ENCODE measurements around the gene TSPAN5. TPM values are rescaled to one million over a fixed set of nuclear protein-coding genes. Genes with fewer than 3 reads are reported as not detected.

Gene TSPAN5
- total RNA-seq, 1 donor from 2014 or later, result 24.9 TPM

DNA sequence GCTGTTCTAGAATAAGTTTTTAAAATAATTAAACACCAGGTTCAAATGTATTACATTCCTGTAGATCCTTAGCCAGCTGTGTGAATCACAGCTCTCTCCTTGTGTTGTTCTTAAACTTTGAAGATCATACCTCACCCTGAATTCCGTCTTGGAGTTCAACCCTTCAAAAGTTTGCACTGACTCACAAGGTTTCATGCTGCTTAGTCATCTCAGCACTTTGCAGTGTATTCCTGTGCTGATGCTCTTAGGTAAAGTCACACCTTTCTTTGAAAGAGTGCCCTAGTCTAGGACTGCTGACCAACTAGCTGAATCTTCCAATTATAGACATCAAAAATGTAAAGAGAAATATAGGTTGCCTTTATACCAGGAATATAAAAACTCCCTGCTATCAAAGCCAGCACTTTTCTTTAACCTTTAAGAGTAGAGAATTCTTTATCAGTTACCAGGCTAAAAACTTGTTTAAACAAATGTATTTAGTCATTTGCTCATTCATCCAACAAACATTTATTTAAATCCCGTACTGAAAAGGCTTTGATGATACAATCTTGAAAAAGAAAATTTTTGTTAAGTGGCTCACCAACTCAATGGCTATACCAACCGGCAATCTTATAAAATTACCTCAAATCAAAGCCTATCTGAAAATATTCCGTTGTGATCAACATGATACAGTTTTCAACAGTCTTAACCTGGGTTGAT lies 227.6 kb downstream of the TSPAN5 start:
- no peak overlapping the region for H3K4me3 ChIP-seq (ENCODE audit: low read depth, low read length)
- no peak for TF ChIP-seq CTCF (conservative IDR thresholded peaks at IDR 0.05; ENCODE audit: low read depth, low read length)
- peak; percentile 95 for DNase-seq (ENCODE audit: low read depth)

DNA sequence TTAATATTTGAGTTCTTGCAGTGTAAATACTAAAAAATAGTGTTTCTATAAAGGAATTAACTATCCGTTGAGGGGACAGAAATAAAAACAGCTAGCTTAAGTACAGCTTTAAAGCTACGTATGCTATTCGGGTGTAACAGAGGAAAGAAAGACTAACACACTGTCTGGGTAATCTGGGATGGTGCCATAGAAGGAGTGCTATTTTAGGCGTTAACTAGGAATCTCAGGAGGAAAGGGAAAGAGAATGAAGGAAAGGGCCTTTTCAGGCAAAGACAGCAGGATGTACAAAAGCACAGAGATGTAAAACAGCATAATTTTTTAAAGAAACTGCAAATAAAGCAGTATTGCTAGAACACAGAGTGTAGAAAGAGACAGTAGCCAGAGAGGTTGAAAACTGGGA lies 235.4 kb downstream of the TSPAN5 start:
- no peak for TF ChIP-seq CTCF (conservative IDR thresholded peaks at IDR 0.05; ENCODE audit: low read depth, low read length)
- no peak for DNase-seq (ENCODE audit: low read depth)
- H3K4me3 ChIP-seq (ENCODE audit: low read depth, low read length), result no peak overlapping the region

GRCh38 chr4:98421111-98421510 lies 237.3 kb downstream of the TSPAN5 start:
- TF ChIP-seq CTCF (conservative IDR thresholded peaks at IDR 0.05; ENCODE audit: low read depth, low read length), result no peak
- H3K4me3 ChIP-seq (ENCODE audit: low read depth, low read length), result no peak overlapping the region
- no peak for DNase-seq (ENCODE audit: low read depth)

Data from epithelial cell of proximal tubule (primary cell).